Esophagus (tissue), 2 donors: Measurements from ENCODE around the gene MFSD12. TPM values are rescaled to one million over a fixed set of nuclear protein-coding genes. Genes with fewer than 3 reads are reported as not detected.

ENCODE experiments used
- H3K27ac ChIP-seq, 2 donors: one replicate each; pipeline ENCODE4 v1.5.1; 2013; ENCODE audit warnings: low read depth in 2 of 2, mild to moderate bottlenecking in 2 of 2, inconsistent platforms in 1 of 2, low read length in 1 of 2, moderate library complexity in 1 of 2
- H3K27me3 ChIP-seq, 2 donors: one replicate each; pipeline ENCODE4 v1.6.1; 2013; ENCODE audit warnings: low read length in 2 of 2, control low read depth in 1 of 2, mild to moderate bottlenecking in 1 of 2; ENCODE audit not compliant: insufficient read depth in 2 of 2, control insufficient read depth in 1 of 2
- H3K36me3 ChIP-seq, 2 donors: one replicate each; pipeline ENCODE4 v1.6.1; 2013; ENCODE audit warnings: low read length in 1 of 2; ENCODE audit not compliant: control insufficient read depth in 2 of 2, insufficient read depth in 2 of 2
- H3K4me1 ChIP-seq, 2 donors: one replicate each; pipeline ENCODE4 v1.6.1; 2013; ENCODE audit warnings: low read length in 1 of 2; ENCODE audit not compliant: control insufficient read depth in 2 of 2, insufficient read depth in 2 of 2
- H3K4me3 ChIP-seq, 2 donors: one replicate each; pipeline ENCODE4 v1.5.1; 2013; ENCODE audit warnings: low read length in 2 of 2, mild to moderate bottlenecking in 2 of 2, low read depth in 1 of 2, moderate library complexity in 1 of 2
- H3K9me3 ChIP-seq, 2 donors: one replicate each; pipeline ENCODE4 v1.6.1; 2013; ENCODE audit warnings: mild to moderate bottlenecking in 2 of 2, low read depth in 1 of 2, low read length in 1 of 2, moderate library complexity in 1 of 2; ENCODE audit not compliant: control insufficient read depth in 2 of 2, insufficient read depth in 1 of 2
- WGBS, 2 donors: extraction: QIAGEN DNeasy Blood & Tissue Kit; methylation state at CpG; one replicate each; pipeline ENCODE4 v1.1.7; 2013; 5-methylcytosine and 5-hydroxymethylcytosine counted together
- polyA plus RNA-seq, 2 donors: library from polyadenylated mRNA; stranded (reverse); fragments of 200-250 nt; gene quantifications; one replicate each; pipeline ENCODE4 v1.2.3, GENCODE V29; 2013
- donor health status: healthy with polysubstance abuse.
- donor health status: Bipolar disorder and iron deficiency.

MFSD12 gene
- polyA plus RNA-seq = 10 to 100 TPM; 26.8 to 27.5 TPM

DNA sequence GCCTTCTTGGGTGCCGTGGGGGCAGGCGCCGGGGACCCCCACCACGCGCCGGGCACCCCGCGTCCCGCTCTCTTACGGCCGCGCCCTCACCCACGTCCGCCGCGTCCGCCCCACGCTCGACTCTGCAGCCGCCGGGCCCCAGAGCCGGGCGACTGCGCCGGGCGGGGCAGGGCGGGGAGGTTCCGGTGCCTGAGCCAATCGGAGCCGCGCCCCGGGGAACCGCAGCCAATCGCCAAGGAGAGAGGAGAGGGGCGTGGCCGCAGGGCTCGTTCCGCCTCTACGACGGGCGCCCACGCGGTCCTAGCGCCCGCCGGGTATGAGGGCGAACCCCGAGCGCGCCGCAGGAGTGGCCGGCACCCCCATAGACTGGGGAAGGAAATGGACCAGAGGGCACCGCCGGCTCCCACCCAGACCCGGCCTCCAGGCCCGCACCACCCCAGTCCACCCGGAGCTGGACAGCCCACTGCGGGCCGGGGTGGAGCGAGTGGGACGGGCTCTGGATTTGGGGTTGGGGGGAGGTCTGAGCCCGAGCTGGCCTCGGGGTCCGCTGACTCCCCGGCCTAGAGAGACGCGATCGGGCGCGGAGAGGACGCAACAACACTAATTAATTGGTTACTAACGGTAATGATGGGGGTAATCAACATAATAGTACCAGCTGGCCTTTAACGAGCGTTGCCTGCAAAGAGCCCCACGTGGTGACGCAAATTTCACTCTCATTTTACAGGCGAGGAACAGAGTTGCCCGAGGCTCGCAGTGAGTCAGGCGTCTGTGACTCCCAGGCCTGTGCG, at the start of gene MFSD12:
MFSD12 (minus strand) TSS at position 126 of the 788 bp plus-strand sequence. CDS start 183 bp downstream, outside the sequence.
- no peaks in the 10 kb centered on the region for H3K9me3 ChIP-seq
- 0 to 1% methylated on average over 60 to 81 of the region's 81 CpGs for WGBS, 2 donors
- H3K27ac ChIP-seq = peak within 1 kb of the TSS; percentile 59 to 65
- H3K36me3 ChIP-seq = no peaks in the 10 kb centered on the region
- H3K27me3 ChIP-seq = no peaks in the 10 kb centered on the region
- peaks cover 3 to 13% of the 10 kb centered on the region in 2 donors for H3K4me1 ChIP-seq
- H3K4me3 ChIP-seq = peak within 1 kb of the TSS; percentile 83 to 95

DNA sequence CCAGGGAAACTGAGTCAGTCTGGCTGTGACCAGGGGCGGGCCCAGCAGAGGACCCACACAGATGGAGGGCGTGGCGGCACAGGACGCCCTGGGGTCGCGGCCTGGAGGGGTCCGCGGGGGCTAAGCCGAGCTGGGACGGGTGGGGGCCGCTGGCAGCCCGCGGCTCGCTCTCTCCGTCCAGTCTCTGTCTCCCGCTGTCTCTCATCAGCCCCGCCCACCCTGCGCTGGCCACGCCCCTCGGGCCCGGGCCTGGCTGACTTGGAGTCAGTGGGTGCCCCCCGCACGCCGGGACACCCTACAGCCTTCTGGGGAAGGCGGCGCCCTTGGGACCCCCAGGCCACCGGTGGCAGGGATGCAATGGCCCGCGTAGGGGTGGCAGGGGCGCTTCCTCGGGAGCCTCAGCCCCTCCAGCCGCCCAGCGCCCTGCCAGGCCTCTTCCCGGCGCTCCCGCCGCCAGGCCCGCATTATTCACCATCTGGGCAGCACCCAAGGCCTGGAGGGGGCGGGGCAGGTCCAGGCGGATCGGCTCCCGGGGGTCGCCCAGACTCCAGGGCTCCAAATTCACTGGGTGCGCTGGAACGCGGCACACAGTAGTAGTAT, 49.4 kb upstream of the MFSD12 start, which contains the start of gene TBXA2R:
TBXA2R (minus strand) TSS at position 186 of the 600 bp plus-strand sequence. CDS start 6,241 bp downstream, outside the sequence.
- Histone ChIP-seq H3K27ac (peak within 1 kb of the TSS; percentile 57 to 68), H3K4me3 (peak within 1 kb of the TSS; percentile 38 to 43), H3K4me1 (peaks cover 8 to 10% of the 10 kb centered on the region in 2 donors), H3K9me3 (no peaks in the 10 kb centered on the region), H3K36me3 (peaks cover 0 to 12% of the 10 kb centered on the region in 2 donors), H3K27me3 (no peaks in the 10 kb centered on the region)
- 4% methylated on average over 46 of the region's 46 CpGs for WGBS, 2 donors

DNA sequence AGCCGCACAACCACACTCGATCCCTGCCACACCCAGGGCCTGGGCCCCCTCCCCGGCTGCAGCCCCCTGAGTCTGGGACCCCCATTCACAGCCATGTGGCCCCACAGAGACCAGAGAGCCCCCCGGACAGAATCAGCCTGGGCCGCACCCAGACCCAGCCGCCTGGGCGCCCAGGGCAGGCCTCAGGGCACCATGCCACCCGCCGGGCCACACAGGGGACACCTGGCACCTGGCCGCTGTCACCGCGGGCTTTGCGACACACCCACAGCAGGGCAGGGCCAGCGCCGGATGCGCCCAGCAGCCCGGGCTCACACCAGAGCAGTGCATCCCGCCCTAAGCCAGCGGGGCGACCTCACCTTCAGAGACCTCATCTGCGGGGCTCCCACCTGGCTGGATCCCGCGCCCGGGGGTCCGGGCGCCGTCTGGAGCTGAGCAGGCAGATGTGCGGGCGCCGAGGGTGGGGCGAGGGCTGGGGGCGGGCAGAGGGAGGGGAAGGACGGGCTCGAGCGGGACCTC, 48.8 kb upstream of the MFSD12 start:
- WGBS, 2 donors = 3 to 7% methylated on average over 35 of the region's 35 CpGs
- Histone ChIP-seq H3K27ac (peak overlapping the region; percentile 57 to 68), H3K4me3 (peak overlapping the region; percentile 38 to 43), H3K27me3 (no peaks in the 10 kb centered on the region), H3K4me1 (peaks cover 8 to 10% of the 10 kb centered on the region in 2 donors), H3K36me3 (peaks cover 0 to 7% of the 10 kb centered on the region in 2 donors), H3K9me3 (no peaks in the 10 kb centered on the region)

DNA sequence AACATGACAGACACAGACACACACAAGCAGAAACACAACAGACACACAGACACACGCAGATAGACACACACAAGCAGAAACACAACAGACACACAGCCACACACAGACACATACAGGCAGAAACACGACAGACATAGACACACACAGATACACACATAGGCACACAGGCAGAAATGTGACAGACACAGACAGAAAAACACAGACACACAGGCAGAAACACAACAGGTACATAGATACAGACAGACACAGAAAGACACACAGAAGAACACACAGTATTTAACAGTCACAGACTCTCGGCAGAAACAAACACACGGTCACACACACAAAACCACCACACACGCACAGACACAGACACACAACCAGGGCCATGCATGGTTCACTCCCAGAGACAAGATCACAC, 48.4 kb upstream of the MFSD12 start:
- Histone ChIP-seq H3K9me3 (no peaks in the 10 kb centered on the region), H3K27me3 (no peaks in the 10 kb centered on the region), H3K36me3 (peaks cover 0 to 3% of the 10 kb centered on the region in 2 donors), H3K4me3 (peak overlapping the region in 1 of 2 donors; percentile 38), H3K27ac (no peak overlapping the region), H3K4me1 (peaks cover 8 to 10% of the 10 kb centered on the region in 2 donors)
- 31 to 41% methylated on average over 5 of the region's 5 CpGs for WGBS, 2 donors

DNA sequence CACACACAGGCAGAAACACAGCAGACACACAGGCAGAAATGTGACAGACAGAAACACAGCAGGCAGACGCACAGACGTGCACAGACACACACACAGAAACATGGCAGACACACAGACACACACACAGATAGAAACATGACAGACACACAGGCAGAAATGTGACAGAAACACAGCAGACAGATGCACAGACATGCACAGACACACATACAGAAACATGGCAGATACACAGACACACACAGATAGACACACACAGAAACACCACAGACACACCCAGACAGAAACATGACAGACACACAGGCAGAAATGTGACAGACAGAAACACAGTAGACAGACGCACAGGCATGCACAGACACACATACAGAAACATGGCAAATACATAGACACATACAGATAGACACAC, 48.0 kb upstream of the MFSD12 start:
- H3K27me3 ChIP-seq = no peaks in the 10 kb centered on the region
- H3K4me3 ChIP-seq = no peak overlapping the region
- H3K36me3 ChIP-seq = peaks cover 0 to 3% of the 10 kb centered on the region in 2 donors
- peaks cover 8 to 10% of the 10 kb centered on the region in 2 donors for H3K4me1 ChIP-seq
- no peak overlapping the region for H3K27ac ChIP-seq
- no peaks in the 10 kb centered on the region for H3K9me3 ChIP-seq
- 60 to 65% methylated on average over 3 of the region's 3 CpGs for WGBS, 2 donors

DNA sequence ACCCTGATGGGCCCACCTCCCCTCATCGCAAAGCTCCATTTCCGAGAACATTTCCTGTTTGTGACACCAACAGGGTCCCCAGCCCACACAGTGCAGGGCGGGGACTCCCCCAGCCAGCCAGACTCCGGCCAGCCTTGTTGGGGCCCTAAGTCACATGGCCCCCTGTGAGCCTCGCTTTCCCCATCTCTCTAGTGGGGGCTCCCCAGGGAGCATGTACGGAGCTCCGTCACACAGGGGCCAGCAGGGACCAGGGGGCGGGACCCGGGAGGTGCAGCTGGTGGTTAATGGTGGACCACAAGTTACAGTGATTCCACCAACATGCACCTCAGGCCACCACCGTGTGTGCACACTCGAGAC, 47.6 kb upstream of the MFSD12 start:
- 55 to 63% methylated on average over 11 of the region's 11 CpGs for WGBS, 2 donors
- Histone ChIP-seq H3K4me3 (no peak overlapping the region), H3K27ac (peak overlapping the region in 1 of 2 donors; percentile 21), H3K27me3 (no peaks in the 10 kb centered on the region), H3K36me3 (no peaks in the 10 kb centered on the region), H3K9me3 (no peaks in the 10 kb centered on the region), H3K4me1 (peaks cover 6 to 10% of the 10 kb centered on the region in 2 donors)

DNA sequence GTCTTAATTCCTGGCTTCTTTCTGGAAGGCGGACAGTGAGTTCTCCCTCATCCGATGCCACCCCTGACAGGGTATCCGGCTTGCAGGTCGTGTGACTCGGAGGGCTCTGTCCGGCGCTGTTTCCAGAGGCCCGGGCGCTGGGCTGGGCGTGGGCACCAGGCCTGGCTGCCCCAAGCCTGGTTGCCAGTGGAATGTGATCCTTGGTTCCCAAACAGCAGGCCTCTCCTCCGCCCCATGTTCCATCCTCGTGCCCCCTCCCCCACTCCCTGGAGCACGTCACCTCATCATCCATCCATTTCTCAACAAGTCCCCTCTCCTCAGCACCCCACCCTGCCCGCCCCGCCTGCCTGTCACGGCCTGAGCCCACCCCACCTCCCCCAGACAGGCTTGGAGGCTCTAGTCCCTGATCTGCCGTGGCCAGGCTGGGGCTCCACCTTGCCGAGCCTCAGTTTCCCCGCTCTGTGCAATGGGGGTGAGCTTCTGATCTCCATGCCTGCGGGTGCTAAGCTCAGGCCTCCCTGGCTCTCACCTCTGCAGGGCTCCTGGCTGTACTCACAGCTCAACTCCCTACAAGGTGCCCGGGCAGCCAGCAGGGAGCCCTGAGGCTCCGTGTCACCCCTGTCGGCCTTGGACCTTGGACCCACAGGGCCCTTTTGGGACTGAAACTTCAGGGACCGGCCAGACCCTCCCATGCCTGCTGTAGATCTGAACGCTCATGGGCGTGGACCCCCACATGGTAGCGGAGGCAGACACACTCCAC, 47.0 kb upstream of the MFSD12 start:
- Histone ChIP-seq H3K36me3 (no peaks in the 10 kb centered on the region), H3K27ac (peak overlapping the region; percentile 21 to 27), H3K4me3 (no peak overlapping the region)

DNA sequence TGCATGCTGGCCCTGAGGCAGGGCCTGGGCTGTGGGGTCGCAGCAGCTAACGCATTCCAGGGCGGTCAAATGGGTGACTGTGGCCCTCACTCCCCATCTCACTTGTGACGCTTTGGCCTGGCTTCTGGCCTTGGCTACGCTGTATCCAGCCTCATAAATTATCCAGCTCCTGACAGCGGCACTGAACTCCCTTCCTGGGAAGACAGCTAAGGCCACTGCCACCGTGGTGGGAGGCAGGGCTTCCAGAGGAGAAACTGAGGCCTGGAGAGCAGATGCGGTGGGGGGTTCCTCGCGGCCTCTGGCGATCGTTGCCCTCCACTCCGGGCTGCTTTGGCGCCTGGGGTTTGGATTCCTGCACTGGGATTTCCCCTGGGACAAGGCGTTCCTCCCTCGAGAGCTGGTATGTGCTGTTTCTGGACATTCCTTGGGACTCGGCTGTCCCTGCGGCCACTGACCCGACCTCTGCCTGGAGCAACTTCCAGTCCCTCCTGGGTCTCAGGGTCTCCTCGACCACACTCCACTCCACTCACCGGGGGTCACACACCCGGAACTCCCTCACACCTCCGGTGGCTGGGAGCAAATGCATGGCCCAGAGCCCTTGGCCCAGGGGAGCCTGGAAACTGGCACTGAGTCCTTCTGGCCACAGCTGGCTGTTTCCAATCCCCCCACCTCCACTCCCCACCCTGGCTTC, 45.9 kb upstream of the MFSD12 start:
- peak overlapping the region; percentile 25 to 35 for H3K27ac ChIP-seq
- H3K27me3 ChIP-seq = no peaks in the 10 kb centered on the region
- H3K4me3 ChIP-seq = no peak overlapping the region
- 61% methylated on average over 23 of the region's 23 CpGs for WGBS, 2 donors
- H3K36me3 ChIP-seq = no peaks in the 10 kb centered on the region
- no peaks in the 10 kb centered on the region for H3K9me3 ChIP-seq
- H3K4me1 ChIP-seq = peaks cover 5 to 6% of the 10 kb centered on the region in 2 donors

More for the DNA sequence above, 47.0 kb upstream of the MFSD12 start:
- H3K9me3 ChIP-seq = no peaks in the 10 kb centered on the region
- H3K27me3 ChIP-seq = no peaks in the 10 kb centered on the region
- H3K4me1 ChIP-seq = peaks cover 6 to 10% of the 10 kb centered on the region in 2 donors
- 63 to 76% methylated on average over 24 to 27 of the region's 27 CpGs for WGBS, 2 donors

DNA sequence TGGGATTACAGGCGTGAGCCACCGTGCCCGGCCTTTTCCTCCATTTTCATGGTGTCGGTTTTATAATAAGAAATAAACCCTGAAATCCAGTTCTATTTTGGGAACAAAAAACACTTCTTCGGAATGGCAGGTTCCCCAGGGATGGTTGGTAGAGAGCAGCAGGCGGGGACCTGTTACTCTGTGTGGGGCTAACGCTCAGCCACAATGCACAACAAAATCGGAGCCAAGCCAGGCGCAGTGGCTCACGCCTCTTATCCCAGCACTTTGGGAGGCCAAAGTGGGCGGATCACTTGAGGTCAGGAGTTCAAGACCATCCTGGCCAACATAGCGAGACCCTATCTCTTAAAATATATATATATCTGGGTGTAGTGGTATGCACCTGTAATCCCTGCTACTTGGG, 43.6 kb upstream of the MFSD12 start:
- H3K27me3 ChIP-seq = no peaks in the 10 kb centered on the region
- H3K4me3 ChIP-seq = no peak overlapping the region
- no peaks in the 10 kb centered on the region for H3K9me3 ChIP-seq
- no peak overlapping the region for H3K27ac ChIP-seq
- peaks cover 0 to 2% of the 10 kb centered on the region in 2 donors for H3K4me1 ChIP-seq
- H3K36me3 ChIP-seq = no peaks in the 10 kb centered on the region
- 75 to 79% methylated on average over 12 of the region's 12 CpGs for WGBS, 2 donors
